Hematopoietic multipotent progenitor cell (in vitro differentiated cells): ENCODE results near the gene SBF2. TPM values are rescaled to one million over a fixed set of nuclear protein-coding genes. Genes with fewer than 3 reads are reported as not detected.
"Not testable (repeated sequence)": the region's sequence is repeated elsewhere in the genome, so short reads cannot be mapped to it uniquely, and the experiment has no call there.

ENCODE experiments used
- DNase-seq, 3 donors: peaks; one replicate each; pipeline ENCODE4 v3.0.0-alpha.2; 2011 to 2015; ENCODE audit warnings: low read depth in 2 of 3, low spot score in 2 of 3
- total RNA-seq: library from RNA; depleted of rRNA; stranded (reverse); fragments of >200 nt; gene quantifications from one replicate; pipeline ENCODE4 v1.2.3, GENCODE V29; 2012

Gene SBF2
- total RNA-seq, 1 donor, result 17.0 TPM

- DNase-seq, result no peak
These were observed 366.3 kb downstream of the SBF2 start for GRCh38 chr11:9927670-9928069.

- DNase-seq, result no peak
These were observed 370.7 kb downstream of the SBF2 start for GRCh38 chr11:9923280-9923679.

- DNase-seq, result no peak
These were observed 371.2 kb downstream of the SBF2 start for GRCh38 chr11:9922806-9923205.

GRCh38 chr11:9916480-9916879 lies 377.5 kb downstream of the SBF2 start:
- DNase-seq, result no peak

- DNase-seq, result no peak
These were observed 380.0 kb downstream of the SBF2 start for GRCh38 chr11:9914064-9914463.

GRCh38 chr11:9905960-9906791 lies 387.8 kb downstream of the SBF2 start:
- no peak for DNase-seq

- no peak for DNase-seq
These were observed 388.5 kb downstream of the SBF2 start for GRCh38 chr11:9905501-9905951.

- DNase-seq, result no peak
These were observed 390.4 kb downstream of the SBF2 start for GRCh38 chr11:9903579-9903978.

- no peak for DNase-seq
These were observed 392.1 kb downstream of the SBF2 start for GRCh38 chr11:9901943-9902342.

- not testable (repeated sequence) for DNase-seq
These were observed 393.8 kb downstream of the SBF2 start for GRCh38 chr11:9900253-9900652.

- no peak for DNase-seq
These were observed 394.3 kb downstream of the SBF2 start for GRCh38 chr11:9899676-9900075.

- DNase-seq, result no peak
These were observed 397.1 kb downstream of the SBF2 start for GRCh38 chr11:9896902-9897301.

GRCh38 chr11:9895006-9895405 lies 399.0 kb downstream of the SBF2 start:
- DNase-seq, result no peak

GRCh38 chr11:9893474-9893873 lies 400.5 kb downstream of the SBF2 start:
- DNase-seq, result no peak

- no peak for DNase-seq
These were observed 405.1 kb downstream of the SBF2 start for GRCh38 chr11:9888938-9889337.

GRCh38 chr11:9887472-9887871 lies 406.5 kb downstream of the SBF2 start:
- no peak for DNase-seq

GRCh38 chr11:9886595-9886994 lies 407.4 kb downstream of the SBF2 start:
- no peak for DNase-seq

GRCh38 chr11:9884601-9885000 lies 409.4 kb downstream of the SBF2 start:
- no peak for DNase-seq

GRCh38 chr11:9880657-9881056 lies 413.4 kb downstream of the SBF2 start:
- DNase-seq, result no peak

GRCh38 chr11:9878936-9879335 lies 415.1 kb downstream of the SBF2 start:
- no peak for DNase-seq

- DNase-seq, result no peak
These were observed 417.7 kb downstream of the SBF2 start for GRCh38 chr11:9876331-9876730.

GRCh38 chr11:9875862-9876261 lies 418.2 kb downstream of the SBF2 start:
- no peak for DNase-seq

- no peak for DNase-seq
These were observed 418.6 kb downstream of the SBF2 start for GRCh38 chr11:9875399-9875798.
